Neural progenitor cell (in vitro differentiated cells): Measurements from ENCODE around the gene ESR2.

ENCODE experiments used
- CTCF ChIP-seq: fragments of 200-600 bp; sonication (generic); IDR thresholded peaks from 2 replicates; pipeline ENCODE4 v1.5.1; 2017; ENCODE audit warnings: antibody characterized with exemption, mild to moderate bottlenecking
- EZH2phosphoT487 ChIP-seq: fragments of 200-600 bp; sonication (generic); IDR thresholded peaks from 2 replicates; pipeline ENCODE4 v1.6.1; 2017; ENCODE audit warnings: antibody characterized with exemption

- TF ChIP-seq CTCF (no peak), EZH2phosphoT487 (no peak)
These were observed 180.0 kb downstream of the ESR2 start for GRCh38 chr14:64114166-64114565.
